WTC11 (cell line): ENCODE data around the gene ALPI.

ENCODE experiments used
- CREB1 ChIP-seq: sonication (generic); formaldehyde crosslinking; IDR thresholded peaks from 2 replicates; pipeline ENCODE4 v1.8.0; 2023; ENCODE audit warnings: mild to moderate bottlenecking, missing genetic modification reagents
- ELF4 ChIP-seq: sonication (generic); formaldehyde crosslinking; IDR thresholded peaks from 2 replicates; pipeline ENCODE4 v1.8.1; 2022; ENCODE audit warnings: low read depth, mild to moderate bottlenecking, moderate library complexity, missing genetic modification reagents
- ETV6 ChIP-seq: sonication (generic); formaldehyde crosslinking; IDR thresholded peaks from 2 replicates; pipeline ENCODE4 v1.8.1; 2022; ENCODE audit warnings: mild to moderate bottlenecking, missing genetic modification reagents
- FOXJ3 ChIP-seq: sonication (generic); formaldehyde crosslinking; IDR thresholded peaks from 2 replicates; pipeline ENCODE4 v1.9.0; 2021; ENCODE audit warnings: missing genetic modification reagents, mild to moderate bottlenecking, borderline replicate concordance
- MXD4 ChIP-seq: fragments of 250-450 bp; sonication (Bioruptor Pico); IDR thresholded peaks from 2 replicates; pipeline ENCODE4 v1.8.0; 2021; ENCODE audit warnings: mild to moderate bottlenecking, moderate library complexity, borderline replicate concordance
- MYBL2 ChIP-seq: sonication (generic); formaldehyde crosslinking; IDR thresholded peaks from 2 replicates; pipeline ENCODE4 v1.8.1; 2023; ENCODE audit warnings: mild to moderate bottlenecking, moderate library complexity, missing genetic modification reagents
- RELA ChIP-seq: sonication (generic); formaldehyde crosslinking; IDR thresholded peaks from 2 replicates; pipeline ENCODE4 v1.8.1; 2022; ENCODE audit warnings: missing genetic modification reagents, mild to moderate bottlenecking, borderline replicate concordance
- SP1 ChIP-seq: sonication (generic); formaldehyde crosslinking; conservative IDR thresholded peaks from 2 replicates; pipeline ENCODE4 v1.8.1; 2022; ENCODE audit warnings: missing genetic modification reagents
- ZNF138 ChIP-seq: sonication (generic); formaldehyde crosslinking; conservative IDR thresholded peaks from 2 replicates; pipeline ENCODE4 v1.8.1; 2022; ENCODE audit warnings: mild to moderate bottlenecking, moderate library complexity, missing genetic modification reagents
- ZNF263 ChIP-seq: sonication (generic); formaldehyde crosslinking; IDR thresholded peaks from 2 replicates; pipeline ENCODE4 v1.8.1; 2022; ENCODE audit warnings: low read depth, mild to moderate bottlenecking, moderate library complexity, missing genetic modification reagents
- TF ChIP-seq, protein P1 (sequence below): fragments of 200-600 bp; IDR thresholded peaks from 2 replicates; pipeline ENCODE4 v1.8.0; 2022; ENCODE audit warnings: antibody characterized with exemption
- TF ChIP-seq, protein P2 (sequence below): sonication (generic); formaldehyde crosslinking; conservative IDR thresholded peaks from 2 replicates; pipeline ENCODE4 v1.8.1; 2022; ENCODE audit warnings: mild to moderate bottlenecking, missing genetic modification reagents

DNA sequence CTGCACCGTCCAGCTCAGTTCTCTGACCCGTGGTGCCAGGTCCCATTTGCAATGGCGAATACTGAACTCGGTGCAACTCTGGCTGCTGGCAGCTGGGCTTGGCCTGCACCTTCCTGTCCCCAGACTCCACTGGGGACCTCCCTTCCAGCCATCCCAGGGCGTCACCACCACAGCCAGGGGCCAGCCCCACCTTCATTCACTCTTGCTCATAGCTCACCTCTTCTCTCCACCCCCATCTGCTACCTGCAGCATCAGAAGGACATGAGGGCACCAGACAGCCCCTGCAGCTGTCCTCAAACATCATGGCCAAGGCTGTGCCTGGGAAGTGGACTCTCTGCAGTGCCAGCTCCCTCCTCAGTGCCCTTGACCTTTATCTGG lies 16.2 kb upstream of the ALPI start:
- TF ChIP-seq, protein P1, sequence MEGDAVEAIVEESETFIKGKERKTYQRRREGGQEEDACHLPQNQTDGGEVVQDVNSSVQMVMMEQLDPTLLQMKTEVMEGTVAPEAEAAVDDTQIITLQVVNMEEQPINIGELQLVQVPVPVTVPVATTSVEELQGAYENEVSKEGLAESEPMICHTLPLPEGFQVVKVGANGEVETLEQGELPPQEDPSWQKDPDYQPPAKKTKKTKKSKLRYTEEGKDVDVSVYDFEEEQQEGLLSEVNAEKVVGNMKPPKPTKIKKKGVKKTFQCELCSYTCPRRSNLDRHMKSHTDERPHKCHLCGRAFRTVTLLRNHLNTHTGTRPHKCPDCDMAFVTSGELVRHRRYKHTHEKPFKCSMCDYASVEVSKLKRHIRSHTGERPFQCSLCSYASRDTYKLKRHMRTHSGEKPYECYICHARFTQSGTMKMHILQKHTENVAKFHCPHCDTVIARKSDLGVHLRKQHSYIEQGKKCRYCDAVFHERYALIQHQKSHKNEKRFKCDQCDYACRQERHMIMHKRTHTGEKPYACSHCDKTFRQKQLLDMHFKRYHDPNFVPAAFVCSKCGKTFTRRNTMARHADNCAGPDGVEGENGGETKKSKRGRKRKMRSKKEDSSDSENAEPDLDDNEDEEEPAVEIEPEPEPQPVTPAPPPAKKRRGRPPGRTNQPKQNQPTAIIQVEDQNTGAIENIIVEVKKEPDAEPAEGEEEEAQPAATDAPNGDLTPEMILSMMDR: 0 out of 2 replicates have a peak, but pooled peaks have one; percentile 2
- no peak for TF ChIP-seq SP1
- no peak for TF ChIP-seq ELF4
- no peak for TF ChIP-seq ZNF263 (CRISPR knock-in tag)
- TF ChIP-seq RELA: no peak
- TF ChIP-seq, protein P2, sequence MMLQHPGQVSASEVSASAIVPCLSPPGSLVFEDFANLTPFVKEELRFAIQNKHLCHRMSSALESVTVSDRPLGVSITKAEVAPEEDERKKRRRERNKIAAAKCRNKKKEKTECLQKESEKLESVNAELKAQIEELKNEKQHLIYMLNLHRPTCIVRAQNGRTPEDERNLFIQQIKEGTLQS: no peak
- no peak for TF ChIP-seq CREB1 (CRISPR knock-in tag)
- TF ChIP-seq FOXJ3: no peak
- no peak for TF ChIP-seq MYBL2
- TF ChIP-seq MXD4: no peak
- no peak for TF ChIP-seq ETV6 (CRISPR knock-in tag)
- TF ChIP-seq ZNF138 (CRISPR knock-in tag): no peak
